ENCODE data around the gene RIPPLY2. TPM values are rescaled to one million over a fixed set of nuclear protein-coding genes. Genes with fewer than 3 reads are reported as not detected.

Gene RIPPLY2
- total RNA-seq, 1 donor from 2014 or later = not detected

GRCh38 chr6:83870649-83871048 lies 17.5 kb downstream of the RIPPLY2 start:
- Histone ChIP-seq H3K36me3 (peaks cover 14% of the 10 kb centered on the region), H3K4me3 (no peak overlapping the region), H3K4me1 (no peaks in the 10 kb centered on the region), H3K9me3 (replicated peaks) (no peaks in the 10 kb centered on the region), H3K27me3 (ENCODE audit: low read depth) (no peaks in the 10 kb centered on the region), H3K27ac (replicated peaks) (no peak overlapping the region)
- TF ChIP-seq CTCF (IDR thresholded peaks at IDR 0.05; ENCODE audit: borderline replicate concordance) = no peak
- intact Hi-C loops (cut with micrococcal nuclease) = no loop called here
- DNase-seq = no peak

GRCh38 chr6:83872386-83873118 lies 19.4 kb downstream of the RIPPLY2 start:
- H3K4me1 ChIP-seq = no peaks in the 10 kb centered on the region
- no peak overlapping the region for H3K4me3 ChIP-seq
- H3K27ac ChIP-seq (replicated peaks) = no peak overlapping the region
- no peaks in the 10 kb centered on the region for H3K9me3 ChIP-seq (replicated peaks)
- no peak for TF ChIP-seq CTCF (IDR thresholded peaks at IDR 0.05; ENCODE audit: borderline replicate concordance)
- intact Hi-C loops (cut with micrococcal nuclease) = no loop called here
- H3K27me3 ChIP-seq (ENCODE audit: low read depth) = no peaks in the 10 kb centered on the region
- peaks cover 8% of the 10 kb centered on the region for H3K36me3 ChIP-seq
- DNase-seq = no peak

- TF ChIP-seq CTCF (IDR thresholded peaks at IDR 0.05; ENCODE audit: borderline replicate concordance) = no peak
- H3K4me3 ChIP-seq = no peak overlapping the region
- H3K27ac ChIP-seq (replicated peaks) = no peak overlapping the region
- no peaks in the 10 kb centered on the region for H3K9me3 ChIP-seq (replicated peaks)
- intact Hi-C loops (cut with micrococcal nuclease) = no loop called here
- peaks cover under 1% of the 10 kb centered on the region for H3K4me1 ChIP-seq
- H3K27me3 ChIP-seq (ENCODE audit: low read depth) = no peaks in the 10 kb centered on the region
- peaks cover 5% of the 10 kb centered on the region for H3K36me3 ChIP-seq
- no peak for DNase-seq
Observed at GRCh38 chr6:83873869-83874268, 20.7 kb downstream of the RIPPLY2 start.

- no peaks in the 10 kb centered on the region for H3K36me3 ChIP-seq
- intact Hi-C loops (cut with micrococcal nuclease) = no loop called here
Observed at GRCh38 chr6:83875843-83876242, 22.7 kb downstream of the RIPPLY2 start.

GRCh38 chr6:83878902-83879644 lies 25.9 kb downstream of the RIPPLY2 start:
- DNase-seq = no peak
- no peaks in the 10 kb centered on the region for H3K9me3 ChIP-seq (replicated peaks)
- no peak overlapping the region for H3K4me3 ChIP-seq
- H3K36me3 ChIP-seq = no peaks in the 10 kb centered on the region
- TF ChIP-seq CTCF (IDR thresholded peaks at IDR 0.05; ENCODE audit: borderline replicate concordance) = no peak
- no peaks in the 10 kb centered on the region for H3K27me3 ChIP-seq (ENCODE audit: low read depth)
- H3K4me1 ChIP-seq = peaks cover 10% of the 10 kb centered on the region
- intact Hi-C loops (cut with micrococcal nuclease) = no loop called here
- no peak overlapping the region for H3K27ac ChIP-seq (replicated peaks)

More at GRCh38 chr6:83875843-83876242, 22.7 kb downstream of the RIPPLY2 start:
- TF ChIP-seq CTCF (IDR thresholded peaks at IDR 0.05; ENCODE audit: borderline replicate concordance) = no peak
- no peak for DNase-seq
- H3K27me3 ChIP-seq (ENCODE audit: low read depth) = no peaks in the 10 kb centered on the region
- H3K9me3 ChIP-seq (replicated peaks) = no peaks in the 10 kb centered on the region
- peaks cover 10% of the 10 kb centered on the region for H3K4me1 ChIP-seq
- H3K27ac ChIP-seq (replicated peaks) = no peak overlapping the region
- no peak overlapping the region for H3K4me3 ChIP-seq
